Adrenal gland (tissue), 5 donors: Measurements from ENCODE around the gene RSBN1.

Experiments used
- CTCF ChIP-seq, 6 experiments: fragments of 450-650 bp in 4 of 6; fragments of 200-600 bp in 2 of 6; sonication (generic) in 1 of 6; IDR thresholded peaks; 1 replicate in 5 of 6; 2 replicates in 1 of 6; pipeline versions ENCODE4 v1.5.1 to v1.8.0; 2016 to 2021; ENCODE audit warnings: antibody characterized with exemption in 6 of 6, mild to moderate bottlenecking in 2 of 6, moderate library complexity in 1 of 6
- POLR2A ChIP-seq, 2 donors: fragments of 450-650 bp; IDR thresholded peaks; one replicate each; pipeline ENCODE4 v1.6.1; 2017; ENCODE audit warnings: antibody characterized with exemption in 2 of 2, mild to moderate bottlenecking in 2 of 2, moderate library complexity in 1 of 2
- donor health status: DM: no; HTN: no; CAD: no.

- TF ChIP-seq CTCF (IDR thresholded peaks at IDR 0.05) = no peak
- no peak for TF ChIP-seq POLR2A (IDR thresholded peaks at IDR 0.05)
These were observed 7.1 kb downstream of the RSBN1 start for GRCh38 chr1:113805256-113805531.
